Measurements from ENCODE around the gene CEP78.
"Not testable (repeated sequence)": the region's sequence is repeated elsewhere in the genome, so short reads cannot be mapped to it uniquely, and the experiment has no call there.

Gene CEP78

DNA sequence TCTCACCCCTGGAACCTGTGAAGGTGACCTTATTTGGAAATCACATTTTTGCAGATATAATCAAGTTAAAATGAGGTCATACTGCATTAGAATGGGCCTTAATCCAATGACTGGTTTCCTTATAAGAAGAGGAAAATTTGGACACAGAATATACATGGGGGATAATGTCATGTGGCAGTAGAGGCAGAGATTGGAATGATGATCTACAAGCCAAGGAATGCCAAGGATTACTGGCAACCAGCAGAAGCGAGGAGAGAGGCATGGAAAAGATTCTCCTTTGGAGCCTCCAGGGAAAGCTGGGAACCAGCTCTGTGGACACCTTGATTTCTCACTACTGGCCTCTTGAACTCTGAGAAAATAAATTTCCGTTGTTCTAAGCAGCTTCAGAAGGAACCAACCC is 20.2 kb upstream of the CEP78 start:
- H3K27ac ChIP-seq = no peak overlapping the region
- no peak overlapping the region for H3K4me3 ChIP-seq
- no peak for DNase-seq (ENCODE audit: low spot score)
- TF ChIP-seq, protein P1, sequence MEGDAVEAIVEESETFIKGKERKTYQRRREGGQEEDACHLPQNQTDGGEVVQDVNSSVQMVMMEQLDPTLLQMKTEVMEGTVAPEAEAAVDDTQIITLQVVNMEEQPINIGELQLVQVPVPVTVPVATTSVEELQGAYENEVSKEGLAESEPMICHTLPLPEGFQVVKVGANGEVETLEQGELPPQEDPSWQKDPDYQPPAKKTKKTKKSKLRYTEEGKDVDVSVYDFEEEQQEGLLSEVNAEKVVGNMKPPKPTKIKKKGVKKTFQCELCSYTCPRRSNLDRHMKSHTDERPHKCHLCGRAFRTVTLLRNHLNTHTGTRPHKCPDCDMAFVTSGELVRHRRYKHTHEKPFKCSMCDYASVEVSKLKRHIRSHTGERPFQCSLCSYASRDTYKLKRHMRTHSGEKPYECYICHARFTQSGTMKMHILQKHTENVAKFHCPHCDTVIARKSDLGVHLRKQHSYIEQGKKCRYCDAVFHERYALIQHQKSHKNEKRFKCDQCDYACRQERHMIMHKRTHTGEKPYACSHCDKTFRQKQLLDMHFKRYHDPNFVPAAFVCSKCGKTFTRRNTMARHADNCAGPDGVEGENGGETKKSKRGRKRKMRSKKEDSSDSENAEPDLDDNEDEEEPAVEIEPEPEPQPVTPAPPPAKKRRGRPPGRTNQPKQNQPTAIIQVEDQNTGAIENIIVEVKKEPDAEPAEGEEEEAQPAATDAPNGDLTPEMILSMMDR (IDR thresholded peaks at IDR 0.05) = no peak

DNA sequence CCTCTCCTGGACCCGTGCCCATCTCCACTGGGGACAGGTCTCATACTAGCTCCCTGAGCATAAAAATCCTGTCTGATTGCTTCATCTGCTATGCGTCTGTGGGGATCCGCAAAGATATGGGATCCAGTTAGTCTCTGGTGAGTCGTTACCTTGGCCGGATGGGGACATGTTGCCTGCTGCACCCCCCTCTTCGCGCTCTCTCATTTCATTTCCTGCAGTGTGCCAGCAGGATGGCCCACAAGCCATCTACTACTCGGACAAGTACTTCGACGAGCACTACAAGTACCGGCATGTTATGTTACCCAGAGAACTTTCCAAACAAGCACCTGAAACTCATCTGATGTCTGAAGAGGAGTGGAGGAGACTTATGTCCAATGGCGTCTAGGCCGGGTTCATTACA is 17.0 kb upstream of the CEP78 start:
- TF ChIP-seq, protein P1 (IDR thresholded peaks at IDR 0.05) = no peak
- Histone ChIP-seq H3K4me3 (no peak overlapping the region), H3K27ac (no peak overlapping the region)
- DNase-seq (ENCODE audit: low spot score) = no peak

DNA sequence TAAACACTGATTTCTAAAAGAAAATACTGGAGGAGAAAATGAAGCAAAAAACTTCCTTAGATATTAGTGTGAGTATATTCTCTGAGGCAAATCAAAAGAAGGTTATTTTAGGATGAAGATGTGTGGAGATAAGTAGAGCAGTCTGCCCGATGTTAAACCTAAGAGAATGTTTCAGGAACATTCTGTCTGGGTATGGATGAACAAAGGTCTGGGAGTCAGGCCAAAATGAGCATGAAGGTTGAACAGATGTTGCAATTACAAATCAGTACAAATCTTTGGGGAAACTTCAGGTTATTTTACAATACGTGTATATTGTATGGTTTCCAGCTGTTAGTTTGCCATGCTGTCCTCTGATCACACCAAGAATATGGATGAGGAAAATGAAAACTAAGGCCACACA is 14.4 kb upstream of the CEP78 start:
- DNase-seq (ENCODE audit: low spot score) = no peak
- Histone ChIP-seq H3K27ac (no peak overlapping the region), H3K4me3 (no peak overlapping the region)
- TF ChIP-seq, protein P1 (IDR thresholded peaks at IDR 0.05) = no peak

DNA sequence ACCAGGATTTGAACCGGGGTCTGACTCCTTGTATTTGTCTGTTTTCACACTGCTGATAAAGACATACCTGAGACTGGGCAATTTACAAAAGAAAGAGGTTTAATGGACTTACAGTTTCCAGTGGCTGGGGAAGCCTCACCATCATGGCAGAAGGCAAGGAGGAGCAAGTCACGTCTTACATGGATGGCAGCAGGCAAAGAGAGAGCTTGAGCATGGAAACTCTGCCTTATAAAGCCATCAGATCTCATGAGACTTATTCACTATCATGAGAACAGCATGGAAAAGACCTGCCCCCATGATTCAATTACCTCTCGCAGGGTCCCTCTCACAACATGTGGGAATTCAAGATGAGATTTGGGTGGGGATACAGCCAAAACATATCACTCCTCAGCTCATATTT is 14.0 kb upstream of the CEP78 start:
- H3K27ac ChIP-seq; H3K4me3 ChIP-seq; DNase-seq (ENCODE audit: low spot score): not testable (repeated sequence)

DNA sequence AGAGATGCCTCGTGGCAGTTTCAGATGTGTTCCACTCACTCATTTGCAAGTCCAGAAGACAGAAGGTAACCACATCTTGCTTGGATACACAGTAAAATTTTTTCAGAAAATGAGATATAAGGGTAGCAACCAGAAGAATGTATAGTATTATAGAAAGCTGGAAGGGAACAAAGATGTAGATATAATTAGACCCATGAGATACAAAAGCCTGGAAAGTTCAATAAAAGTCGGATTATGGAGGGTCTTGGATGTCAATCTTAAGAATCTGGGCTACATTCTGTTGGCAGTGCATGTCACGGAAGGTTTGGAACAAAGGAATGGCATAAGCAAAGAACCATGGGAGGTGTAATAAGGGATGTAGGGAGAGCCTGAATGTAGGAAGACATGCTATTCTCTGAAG is 5.1 kb upstream of the CEP78 start:
- DNase-seq (ENCODE audit: low spot score) = no peak
- Histone ChIP-seq H3K27ac (no peak overlapping the region), H3K4me3 (no peak overlapping the region)
- TF ChIP-seq, protein P1 (IDR thresholded peaks at IDR 0.05) = no peak

DNA sequence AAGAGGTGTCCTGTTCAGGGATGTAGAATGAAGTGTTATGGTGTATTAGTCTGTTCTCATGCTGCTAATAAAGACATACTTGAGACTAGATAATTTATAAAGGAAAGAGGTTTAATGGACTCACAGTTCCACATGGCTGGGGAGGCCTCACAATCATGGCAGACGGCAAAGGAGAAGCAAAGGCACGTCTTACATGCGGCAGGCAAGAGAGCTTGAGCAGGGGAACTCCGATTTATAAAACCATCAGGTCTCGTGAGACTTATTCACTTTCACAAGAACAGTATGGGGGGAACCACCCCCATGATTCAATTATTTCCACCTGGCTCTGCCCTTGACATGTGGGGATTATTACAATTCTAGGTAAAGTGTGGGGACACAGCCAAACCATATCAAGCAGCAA is 3.4 kb upstream of the CEP78 start:
- not testable (repeated sequence) for H3K27ac ChIP-seq; DNase-seq (ENCODE audit: low spot score)

DNA sequence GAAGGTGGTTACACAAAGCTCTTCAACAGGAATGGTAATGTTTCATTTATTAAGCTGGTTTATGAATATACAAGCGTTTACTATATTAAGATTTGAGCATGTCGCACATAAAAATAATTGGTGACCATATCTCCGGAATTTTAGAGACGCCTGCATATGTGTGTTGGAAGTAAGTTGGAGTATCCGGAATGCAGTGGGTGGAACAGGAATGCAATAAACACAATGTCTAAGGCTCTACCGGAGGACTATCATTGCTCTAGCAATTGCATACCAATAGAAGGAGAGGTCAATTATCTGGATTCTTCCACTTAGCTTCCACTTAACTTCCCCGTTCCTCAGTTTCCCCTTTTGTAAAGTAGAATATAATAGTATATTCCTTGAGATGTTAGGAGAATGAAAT is 1.1 kb upstream of the CEP78 start:
- TF ChIP-seq, protein P1 (IDR thresholded peaks at IDR 0.05) = no peak
- Histone ChIP-seq H3K4me3 (peak overlapping the region; percentile 86), H3K27ac (no peak overlapping the region)
- no peak for DNase-seq (ENCODE audit: low spot score)

More for the DNA sequence above, 3.4 kb upstream of the CEP78 start:
- H3K4me3 ChIP-seq = not testable (repeated sequence)

DNA sequence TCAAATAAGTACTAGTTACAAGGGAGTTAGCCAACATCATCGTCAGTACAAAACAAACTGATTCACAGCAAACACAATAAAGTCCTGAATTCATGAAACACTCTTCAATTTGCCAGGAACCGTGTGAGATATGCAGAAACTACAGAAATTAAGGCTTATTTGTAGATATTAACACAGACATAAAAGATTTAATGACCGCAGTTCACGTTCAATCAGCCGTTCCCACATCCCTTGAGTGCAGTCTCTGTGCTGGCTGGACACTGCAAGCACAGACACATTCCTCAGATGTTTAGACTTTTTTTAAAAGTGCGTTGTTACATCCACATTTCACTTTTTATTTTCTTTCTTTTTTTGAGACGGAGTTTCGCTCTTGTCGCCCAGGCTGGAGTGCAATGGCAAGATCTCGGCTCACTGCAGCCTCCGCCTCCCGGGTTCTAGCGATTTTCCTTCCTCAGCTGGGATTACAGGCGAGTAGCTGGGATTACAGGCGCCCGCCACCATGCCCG is 566 bp upstream of the CEP78 start:
- H3K27ac ChIP-seq = peak overlapping the region; percentile 61 to 84
- TF ChIP-seq, protein P1 (IDR thresholded peaks at IDR 0.05) = no peak
- H3K4me3 ChIP-seq = peak overlapping the region; percentile 86
- DNase-seq (ENCODE audit: low spot score) = no peak
